KMS-11 (cell line): ENCODE data around the gene KBTBD4.
"Not testable (repeated sequence)": the region's sequence is repeated elsewhere in the genome, so short reads cannot be mapped to it uniquely, and the experiment has no call there.

Source experiments
- H2AFZ ChIP-seq: fragments of 200-600 bp; sonication (generic); 2 replicates; pipeline ENCODE4 v1.6.1; 2016; ENCODE audit warnings: antibody characterized with exemption, mixed run types, low read depth
- H3K27ac ChIP-seq: fragments of 200-600 bp; sonication (generic); 2 replicates; pipeline ENCODE4 v1.6.1; 2016; ENCODE audit warnings: mild to moderate bottlenecking, mixed run types
- H3K27me3 ChIP-seq: fragments of 200-600 bp; sonication (generic); 2 replicates; pipeline ENCODE4 v1.6.1; 2017; ENCODE audit warnings: mild to moderate bottlenecking, low read depth, mixed run types, moderate library complexity; ENCODE audit not compliant: insufficient read depth
- H3K36me3 ChIP-seq: fragments of 200-600 bp; sonication (generic); 2 replicates; pipeline ENCODE4 v1.6.1; 2017; ENCODE audit warnings: mild to moderate bottlenecking, mixed run types; ENCODE audit not compliant: insufficient read depth
- H3K4me1 ChIP-seq: fragments of 200-600 bp; sonication (generic); 2 replicates; pipeline ENCODE4 v1.6.1; 2016; ENCODE audit warnings: mild to moderate bottlenecking, low read depth, mixed run types; ENCODE audit not compliant: poor library complexity, severe bottlenecking
- H3K4me2 ChIP-seq: fragments of 200-600 bp; sonication (generic); 2 replicates; pipeline ENCODE4 v1.7.0; 2016; ENCODE audit warnings: mild to moderate bottlenecking, mixed run types
- H3K4me3 ChIP-seq: fragments of 200-600 bp; sonication (generic); IDR thresholded peaks from 2 replicates; pipeline ENCODE4 v1.6.1; 2017; ENCODE audit warnings: low read depth, low read length, mixed read lengths; ENCODE audit not compliant: insufficient read depth
- H3K79me2 ChIP-seq: fragments of 200-600 bp; sonication (generic); 2 replicates; pipeline ENCODE4 v1.6.1; 2016; ENCODE audit warnings: low read depth, mixed run types; ENCODE audit not compliant: insufficient read depth
- H3K9ac ChIP-seq: fragments of 200-600 bp; sonication (generic); 2 replicates; pipeline ENCODE4 v1.6.1; 2016; ENCODE audit warnings: mild to moderate bottlenecking, mixed run types
- H4K20me1 ChIP-seq: fragments of 200-600 bp; sonication (generic); 2 replicates; pipeline ENCODE4 v1.6.1; 2016; ENCODE audit warnings: mild to moderate bottlenecking, mixed run types; ENCODE audit not compliant: insufficient read depth
- TF ChIP-seq, protein P1 (sequence below): fragments of 200-600 bp; sonication (generic); conservative IDR thresholded peaks from 2 replicates; pipeline ENCODE4 v1.6.1; 2017; ENCODE audit warnings: low read depth, mild to moderate bottlenecking, antibody characterized with exemption, low read length, moderate library complexity, mixed read lengths

Gene KBTBD4

DNA sequence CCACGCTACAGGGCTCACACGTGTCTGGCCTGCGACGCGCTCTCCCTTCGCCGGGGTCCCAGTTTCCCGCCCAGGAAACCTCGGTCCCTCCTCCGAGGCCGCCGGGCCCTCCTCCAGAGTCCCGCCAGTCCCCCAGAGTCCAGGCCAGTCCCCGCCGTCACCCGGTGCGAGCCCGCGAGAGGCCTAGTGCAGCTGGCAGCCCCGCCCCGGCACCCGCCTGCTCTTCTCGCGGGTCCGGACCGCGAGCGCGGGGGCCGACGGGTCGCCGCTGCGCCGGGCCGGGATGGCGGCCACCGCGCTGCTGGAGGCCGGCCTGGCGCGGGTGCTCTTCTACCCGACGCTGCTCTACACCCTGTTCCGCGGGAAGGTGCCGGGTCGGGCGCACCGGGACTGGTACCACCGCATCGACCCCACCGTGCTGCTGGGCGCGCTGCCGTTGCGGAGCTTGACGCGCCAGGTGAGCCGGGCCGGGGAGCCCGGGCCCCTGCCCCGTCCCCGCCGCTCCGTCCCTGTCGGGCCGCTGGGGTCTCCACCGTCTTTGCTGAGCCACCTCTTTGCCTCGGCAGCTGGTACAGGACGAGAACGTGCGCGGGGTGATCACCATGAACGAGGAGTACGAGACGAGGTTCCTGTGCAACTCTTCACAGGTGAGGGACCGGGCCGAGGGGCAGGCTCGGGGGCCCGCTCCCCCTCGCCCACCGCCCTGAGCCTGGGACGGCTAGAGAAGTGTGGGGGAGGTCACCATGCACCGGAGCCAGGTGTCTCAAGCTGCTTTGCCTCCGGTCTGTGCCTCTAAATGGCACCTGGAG, 13.2 kb downstream of the KBTBD4 start, which contains the start of gene PTPMT1:
TSS of gene PTPMT1 (plus strand) at position 260 of the 809 bp plus-strand sequence. CDS start at position 284, 24 bp downstream.
- Histone ChIP-seq H3K27me3 (no peaks in the 10 kb centered on the region), H3K36me3 (no peaks in the 10 kb centered on the region), H3K9ac (peak within 1 kb of the TSS; percentile 93), H2AFZ (peak within 1 kb of the TSS; percentile 97), H3K79me2 (peaks cover 31% of the 10 kb centered on the region; the same call in 1 of the 2 replicates), H4K20me1 (no peaks in the 10 kb centered on the region), H3K4me3 (peak within 1 kb of the TSS; percentile 61), H3K4me1 (peaks cover 16% of the 10 kb centered on the region), H3K4me2 (peak within 1 kb of the TSS; percentile 78), H3K27ac (peak within 1 kb of the TSS; percentile 54)
- TF ChIP-seq, protein P1, sequence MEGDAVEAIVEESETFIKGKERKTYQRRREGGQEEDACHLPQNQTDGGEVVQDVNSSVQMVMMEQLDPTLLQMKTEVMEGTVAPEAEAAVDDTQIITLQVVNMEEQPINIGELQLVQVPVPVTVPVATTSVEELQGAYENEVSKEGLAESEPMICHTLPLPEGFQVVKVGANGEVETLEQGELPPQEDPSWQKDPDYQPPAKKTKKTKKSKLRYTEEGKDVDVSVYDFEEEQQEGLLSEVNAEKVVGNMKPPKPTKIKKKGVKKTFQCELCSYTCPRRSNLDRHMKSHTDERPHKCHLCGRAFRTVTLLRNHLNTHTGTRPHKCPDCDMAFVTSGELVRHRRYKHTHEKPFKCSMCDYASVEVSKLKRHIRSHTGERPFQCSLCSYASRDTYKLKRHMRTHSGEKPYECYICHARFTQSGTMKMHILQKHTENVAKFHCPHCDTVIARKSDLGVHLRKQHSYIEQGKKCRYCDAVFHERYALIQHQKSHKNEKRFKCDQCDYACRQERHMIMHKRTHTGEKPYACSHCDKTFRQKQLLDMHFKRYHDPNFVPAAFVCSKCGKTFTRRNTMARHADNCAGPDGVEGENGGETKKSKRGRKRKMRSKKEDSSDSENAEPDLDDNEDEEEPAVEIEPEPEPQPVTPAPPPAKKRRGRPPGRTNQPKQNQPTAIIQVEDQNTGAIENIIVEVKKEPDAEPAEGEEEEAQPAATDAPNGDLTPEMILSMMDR = no peak

DNA sequence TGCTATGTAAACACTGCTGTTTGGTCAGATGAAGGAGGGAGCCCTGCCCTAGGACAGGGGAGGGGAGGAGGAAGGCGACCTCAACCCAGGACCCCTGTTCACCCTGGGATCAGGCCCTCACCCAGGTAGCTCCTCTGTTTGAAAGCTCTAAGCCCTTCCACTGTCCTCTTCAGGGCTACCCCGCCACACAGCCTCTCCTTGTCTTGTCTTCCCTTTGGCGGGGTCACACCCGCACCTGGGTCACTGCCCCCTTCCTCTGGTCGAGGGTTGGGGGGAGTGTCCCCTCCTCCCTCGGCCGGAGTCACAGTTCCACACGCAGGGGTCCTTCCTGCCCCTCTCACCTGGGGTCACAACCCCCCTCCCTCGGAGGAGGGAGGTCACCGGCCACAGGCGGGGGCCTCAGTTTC, 13.8 kb downstream of the KBTBD4 start:
- peaks cover 16% of the 10 kb centered on the region for H3K4me1 ChIP-seq
- H3K4me3 ChIP-seq = peak overlapping the region; percentile 61
- no peaks in the 10 kb centered on the region for H3K27me3 ChIP-seq
- H2AFZ ChIP-seq = peak overlapping the region; percentile 97
- peak overlapping the region; percentile 93 for H3K9ac ChIP-seq
- no peaks in the 10 kb centered on the region for H3K36me3 ChIP-seq
- no peaks in the 10 kb centered on the region for H4K20me1 ChIP-seq
- TF ChIP-seq, protein P1 = no peak
- H3K79me2 ChIP-seq = peaks cover 26% of the 10 kb centered on the region; the same call in 1 of the 2 replicates
- peak overlapping the region; percentile 54; the same call in 1 of the 2 replicates for H3K27ac ChIP-seq
- peak overlapping the region; percentile 78 for H3K4me2 ChIP-seq

DNA sequence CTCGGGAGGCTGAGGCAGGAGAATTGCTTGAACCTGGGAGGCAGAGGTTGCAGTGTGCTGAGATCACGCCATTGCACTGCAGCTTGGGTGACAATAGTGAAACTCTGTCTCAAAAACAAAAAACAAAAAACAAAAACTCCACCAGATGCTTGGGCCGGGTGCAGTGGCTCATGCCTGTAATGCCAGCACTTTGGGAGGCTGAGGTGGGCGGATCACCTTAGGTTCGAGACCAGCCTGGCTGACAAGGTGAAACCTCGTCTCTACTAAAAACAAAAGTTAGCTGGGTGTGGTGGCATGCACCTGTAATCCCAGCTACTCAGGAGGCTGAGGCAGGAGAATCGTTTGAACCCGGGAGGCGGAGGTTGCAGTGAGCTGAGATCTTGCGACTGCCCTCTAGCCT, 14.4 kb downstream of the KBTBD4 start:
- H3K4me2 ChIP-seq = peak overlapping the region; percentile 78
- not testable (repeated sequence) for H2AFZ ChIP-seq, H3K9ac ChIP-seq, H3K27me3 ChIP-seq, H4K20me1 ChIP-seq, H3K27ac ChIP-seq, H3K36me3 ChIP-seq, H3K4me3 ChIP-seq
- H3K79me2 ChIP-seq = peaks cover 21% of the 10 kb centered on the region; the same call in 1 of the 2 replicates
- H3K4me1 ChIP-seq = peaks cover 16% of the 10 kb centered on the region

DNA sequence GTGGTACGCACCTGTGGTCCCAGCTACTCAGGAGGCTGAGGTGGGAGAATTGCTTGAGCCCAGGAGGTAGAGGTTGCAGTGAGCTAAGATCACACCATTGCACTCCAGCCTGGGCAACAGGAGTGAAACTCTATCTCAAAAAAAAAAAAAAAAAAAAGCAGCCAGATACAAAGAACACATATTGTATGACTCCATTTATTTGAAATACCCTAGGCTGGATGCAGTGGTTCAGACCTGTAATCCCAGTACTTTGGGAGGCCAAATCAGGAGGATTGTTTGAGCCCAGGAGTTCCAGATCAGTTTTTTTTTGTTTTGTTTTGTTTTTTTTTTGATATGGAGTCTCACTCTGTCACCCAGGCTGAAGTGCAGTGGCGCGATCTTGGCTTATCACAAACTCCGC, 16.4 kb downstream of the KBTBD4 start:
- H3K27ac ChIP-seq, H3K4me3 ChIP-seq, H4K20me1 ChIP-seq, H3K4me2 ChIP-seq, H3K36me3 ChIP-seq, H3K9ac ChIP-seq, H3K27me3 ChIP-seq, H2AFZ ChIP-seq: not testable (repeated sequence)
- Histone ChIP-seq H3K79me2 (peaks cover 17% of the 10 kb centered on the region; the same call in 1 of the 2 replicates), H3K4me1 (peaks cover 16% of the 10 kb centered on the region)

DNA sequence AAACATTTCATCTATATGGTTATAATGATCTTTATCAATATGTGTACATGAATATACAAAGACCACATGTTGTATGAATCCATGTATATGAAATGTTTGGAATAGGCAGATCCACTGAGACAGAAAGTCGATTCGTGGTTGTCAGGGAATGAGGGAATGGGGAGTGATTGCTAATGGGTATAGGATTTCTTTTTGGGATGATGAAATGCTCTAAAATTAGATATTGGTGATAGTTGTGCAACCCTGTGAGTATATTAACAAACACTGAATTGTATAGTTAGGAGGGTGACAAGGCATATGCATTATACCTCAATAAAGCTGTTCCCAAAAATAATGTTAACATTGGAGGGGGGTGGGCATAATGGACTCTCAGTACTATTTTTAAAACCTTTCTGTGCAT, 18.3 kb downstream of the KBTBD4 start:
- Histone ChIP-seq H3K4me2 (no peak overlapping the region), H3K27ac (no peak overlapping the region)
- TF ChIP-seq, protein P1 = no peak

More for the DNA sequence above, 18.3 kb downstream of the KBTBD4 start:
- Histone ChIP-seq H2AFZ (no peak overlapping the region), H3K9ac (no peak overlapping the region), H3K27me3 (no peaks in the 10 kb centered on the region), H3K79me2 (no peaks in the 10 kb centered on the region), H3K4me3 (no peak overlapping the region), H4K20me1 (no peaks in the 10 kb centered on the region), H3K4me1 (peaks cover 9% of the 10 kb centered on the region), H3K36me3 (no peaks in the 10 kb centered on the region)
